A172 (cell line): ENCODE measurements around the gene HIRA. TPM values are rescaled to one million over a fixed set of nuclear protein-coding genes. Genes with fewer than 3 reads are reported as not detected.

ENCODE experiments used
- total RNA-seq: library from RNA; depleted of rRNA; stranded (reverse); fragments of >200 nt; shearing (Covaris generic); gene quantifications from 2 replicates; pipeline ENCODE4 v1.2.3, GENCODE V29; 2014; rRNA removed

HIRA gene
- total RNA-seq, 1 experiment from 2014 or later: 11.7 TPM

Other genes starting within 250 kb of the HIRA start
- 2.7 and 3.4 TPM in 2 replicates for gene CLTCL1, start 140.0 kb downstream of the HIRA start, total RNA-seq
- gene MRPL40, start 812 bp upstream of the HIRA start, total RNA-seq: 30.7 and 45.7 TPM in 2 replicates
- gene C22orf39, start 16.0 kb upstream of the HIRA start, total RNA-seq: 15.1 and 19.3 TPM in 2 replicates
- 64.8 and 73.0 TPM in 2 replicates for gene UFD1, start 47.5 kb upstream of the HIRA start, total RNA-seq
- gene CDC45, start 48.2 kb upstream of the HIRA start, total RNA-seq: 26.7 and 45.7 TPM in 2 replicates
- gene CLDN5, start 92.7 kb upstream of the HIRA start, total RNA-seq: not detected in 2 replicates